Measurements from ENCODE around the gene CYFIP2.
A peak's percentile ranks its signal among the peaks of the same experiment; 100 is the strongest.

Gene CYFIP2

DNA sequence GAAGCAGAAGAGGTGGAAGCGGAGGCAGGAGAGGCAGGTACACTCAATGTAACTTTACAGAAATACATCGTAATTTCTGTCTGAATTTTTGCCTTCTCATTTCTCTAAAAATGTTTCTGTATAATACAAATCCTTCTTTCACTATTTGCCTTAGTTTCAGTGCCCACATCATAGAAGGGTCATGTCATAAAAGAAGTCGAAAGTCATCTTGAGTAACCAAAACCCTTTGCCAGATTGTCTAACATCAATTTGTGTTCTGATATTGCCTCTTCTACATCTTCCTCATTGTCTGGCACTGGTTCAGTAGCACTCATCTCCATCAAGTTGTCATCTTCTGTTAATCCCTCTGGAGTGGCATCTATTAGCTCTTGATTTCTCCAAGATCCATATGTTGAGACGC, 6.2 kb upstream of the CYFIP2 start:
- no peak for DNase-seq

DNA sequence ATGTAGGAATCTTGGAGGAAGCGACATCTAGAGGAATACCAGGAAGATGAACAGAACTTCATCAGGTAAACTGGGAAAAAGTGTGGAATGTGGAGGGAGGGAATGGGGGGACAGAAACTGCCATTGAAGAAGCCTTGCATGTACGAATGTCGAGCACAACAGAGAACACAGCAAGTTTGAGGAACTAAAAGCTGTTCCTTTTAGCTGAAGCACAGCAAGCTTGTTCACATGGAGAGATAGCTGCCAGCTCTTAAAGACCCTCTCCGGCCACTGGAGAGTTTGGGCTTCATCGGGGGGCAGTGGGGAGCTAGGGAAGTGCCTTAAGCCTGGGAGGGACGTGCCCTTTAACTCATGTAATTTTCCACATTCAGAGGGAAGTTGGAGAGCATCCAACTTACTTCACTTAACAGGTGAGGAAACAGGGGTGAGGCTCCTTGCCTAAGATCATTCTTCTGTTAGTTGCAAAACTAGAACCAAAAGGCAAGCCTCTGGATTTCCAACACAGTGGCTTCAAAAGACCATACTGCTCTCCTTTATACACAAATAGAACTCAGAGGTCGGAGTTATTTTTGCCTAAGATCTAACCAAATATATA, 2.3 kb upstream of the CYFIP2 start:
- no peak for DNase-seq

DNA sequence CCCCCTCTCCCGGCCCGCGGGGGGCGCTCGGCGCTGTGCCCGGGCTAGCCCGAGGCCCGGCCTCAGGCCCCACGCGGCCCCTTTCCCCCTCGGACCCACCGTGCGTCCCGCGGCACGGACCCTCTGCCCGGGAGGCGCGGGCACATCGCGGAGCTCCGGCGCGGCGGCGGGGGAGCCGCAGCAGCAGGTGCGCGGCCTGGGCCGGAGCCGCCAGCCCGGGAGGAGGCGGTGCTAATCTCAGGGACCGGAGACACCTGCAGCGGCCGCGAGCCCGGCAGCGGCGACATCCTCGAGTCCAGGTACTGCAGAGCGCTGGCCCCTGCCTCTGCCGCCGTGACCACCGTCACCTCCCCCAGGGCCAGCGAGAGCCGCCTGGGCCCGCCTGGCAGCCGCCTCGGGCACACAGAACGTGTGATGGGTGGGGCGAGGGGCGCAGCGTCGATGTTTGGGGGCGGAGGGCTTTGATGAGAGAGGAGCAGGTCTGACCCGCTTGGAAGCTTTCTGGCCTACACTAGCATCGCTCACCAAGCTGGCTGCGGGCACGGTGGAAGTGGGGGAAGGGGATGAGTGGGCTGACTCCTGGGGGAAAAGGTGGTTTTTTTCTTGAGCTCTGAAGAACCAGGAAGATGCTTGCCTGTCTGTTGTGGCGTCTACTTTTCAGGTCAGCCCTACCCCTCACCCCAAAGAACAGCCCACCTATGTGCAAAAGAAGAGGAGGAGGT, 524 bp downstream of the CYFIP2 start:
- DNase-seq: peak; percentile 82

DNA sequence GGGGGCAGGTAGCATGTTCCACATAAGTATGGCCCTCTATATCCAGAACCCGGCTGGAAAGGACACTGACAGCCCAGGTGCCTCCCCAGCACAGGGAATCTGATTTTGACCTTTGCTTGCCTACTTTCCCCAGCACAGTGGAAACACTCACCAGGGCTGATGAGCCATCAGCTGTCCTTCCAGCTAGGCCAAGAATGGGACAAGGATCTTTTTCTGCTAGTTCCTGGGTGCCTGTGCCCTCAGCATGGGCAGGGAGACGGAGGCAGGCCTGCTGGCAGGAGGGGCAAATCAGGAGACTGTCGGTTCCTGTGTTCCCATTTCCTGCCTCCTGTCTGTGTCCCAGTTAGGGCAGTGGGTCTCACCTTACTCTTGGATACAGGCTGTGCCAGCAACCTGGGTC, 1.1 kb downstream of the CYFIP2 start:
- no peak for DNase-seq

DNA sequence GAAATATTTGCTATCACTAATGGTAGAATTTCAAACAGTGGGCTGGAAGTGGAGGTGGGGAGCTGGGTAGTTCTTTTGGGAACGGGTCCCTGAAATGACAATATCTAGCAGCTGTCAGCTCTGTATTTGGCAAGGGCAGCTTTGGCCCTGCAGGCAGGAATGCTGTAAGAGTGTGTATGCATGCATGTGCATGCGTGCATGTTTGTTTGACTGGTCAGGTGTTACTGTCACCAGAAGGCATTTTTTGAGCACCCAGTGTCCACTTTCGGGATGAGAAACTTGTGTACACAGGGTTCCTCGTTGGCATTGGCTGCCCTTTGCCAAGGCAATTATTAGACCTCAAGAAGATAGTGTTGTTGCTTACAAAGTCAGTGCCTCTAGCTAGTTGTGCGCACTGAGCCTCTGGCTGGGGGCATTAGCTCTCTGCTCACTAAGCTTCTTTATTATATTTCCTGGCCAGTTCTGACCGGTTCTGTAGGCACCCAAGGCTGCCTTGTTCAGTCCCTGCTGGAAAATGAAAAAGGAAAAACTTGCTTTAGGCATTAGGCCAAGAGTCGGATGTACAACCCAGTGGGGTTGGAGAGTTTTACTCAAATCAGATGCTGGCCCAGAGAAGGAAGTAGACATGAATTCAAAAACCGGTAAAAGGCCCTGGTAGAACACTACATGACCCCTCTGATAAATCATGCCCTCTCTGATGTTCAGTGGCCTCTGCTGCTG, 2.0 kb downstream of the CYFIP2 start:
- DNase-seq: no peak

DNA sequence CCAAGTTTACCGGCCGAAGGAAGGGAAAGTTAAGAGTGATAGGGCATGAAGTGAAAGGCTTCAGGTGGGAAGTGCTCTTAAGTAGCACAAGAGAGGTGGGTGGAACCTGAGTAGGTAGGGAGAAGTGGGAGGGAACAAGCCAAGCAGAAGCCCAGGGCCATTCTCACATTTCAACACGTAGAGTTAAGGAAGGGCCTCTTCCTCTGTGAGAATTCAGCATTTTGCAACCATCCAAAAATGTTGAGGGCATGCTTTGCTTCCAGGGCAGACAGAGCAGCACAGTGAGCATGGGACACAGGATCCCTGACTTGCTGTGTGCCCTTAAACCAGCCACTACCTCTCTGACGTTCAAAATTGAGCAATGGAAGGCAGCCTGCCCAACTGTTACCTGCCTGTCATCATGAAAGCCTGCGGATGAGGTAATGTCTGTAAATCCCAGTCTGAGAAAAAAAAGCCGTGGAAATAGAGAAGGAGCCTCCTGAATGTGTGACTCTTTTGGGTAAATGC, 3.3 kb downstream of the CYFIP2 start:
- no peak for DNase-seq

DNA sequence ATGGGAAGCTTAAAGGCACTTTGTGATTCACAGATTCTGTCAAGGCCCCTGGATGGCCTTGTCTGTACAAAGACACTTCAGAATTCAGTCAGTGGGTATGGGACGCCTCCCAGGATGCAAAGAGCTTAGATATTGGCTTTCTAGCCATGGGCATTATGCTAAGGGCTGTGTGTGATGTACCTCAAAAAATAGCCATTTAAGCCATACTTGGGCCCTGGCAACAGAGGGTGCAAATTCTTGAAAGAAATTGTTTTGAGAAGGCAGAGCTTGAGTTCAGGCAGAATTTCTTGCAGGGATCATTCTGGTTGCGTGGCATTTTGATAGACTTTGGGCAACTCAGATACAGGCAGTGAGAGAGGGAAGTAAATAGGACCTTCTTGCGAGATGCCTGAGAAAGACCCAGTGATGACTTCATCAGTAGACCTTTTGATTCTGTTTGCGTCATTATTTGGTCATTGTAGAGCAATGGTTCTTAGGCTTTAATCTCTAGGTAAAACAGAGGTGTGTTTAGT, 3.9 kb downstream of the CYFIP2 start:
- no peak for DNase-seq

DNA sequence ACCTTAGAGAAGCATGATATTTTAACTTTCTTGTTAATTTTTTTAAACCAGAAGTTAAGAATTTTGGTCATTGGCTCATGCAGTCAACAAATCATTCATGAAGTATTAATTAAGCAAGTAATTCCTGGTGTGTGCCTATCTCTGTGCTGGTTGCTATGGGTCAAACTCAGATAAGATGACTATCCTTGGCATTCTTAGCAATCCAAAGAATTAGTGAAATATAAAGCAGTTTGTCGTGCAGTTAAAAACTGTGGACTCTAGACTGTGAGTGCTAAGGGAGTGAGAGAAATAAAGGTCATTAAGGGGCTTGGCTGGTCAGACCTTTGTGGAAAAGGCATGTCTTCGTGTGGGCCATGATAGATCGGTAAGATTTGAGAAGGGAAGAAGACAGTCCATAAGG, 4.8 kb downstream of the CYFIP2 start:
- DNase-seq: no peak

DNA sequence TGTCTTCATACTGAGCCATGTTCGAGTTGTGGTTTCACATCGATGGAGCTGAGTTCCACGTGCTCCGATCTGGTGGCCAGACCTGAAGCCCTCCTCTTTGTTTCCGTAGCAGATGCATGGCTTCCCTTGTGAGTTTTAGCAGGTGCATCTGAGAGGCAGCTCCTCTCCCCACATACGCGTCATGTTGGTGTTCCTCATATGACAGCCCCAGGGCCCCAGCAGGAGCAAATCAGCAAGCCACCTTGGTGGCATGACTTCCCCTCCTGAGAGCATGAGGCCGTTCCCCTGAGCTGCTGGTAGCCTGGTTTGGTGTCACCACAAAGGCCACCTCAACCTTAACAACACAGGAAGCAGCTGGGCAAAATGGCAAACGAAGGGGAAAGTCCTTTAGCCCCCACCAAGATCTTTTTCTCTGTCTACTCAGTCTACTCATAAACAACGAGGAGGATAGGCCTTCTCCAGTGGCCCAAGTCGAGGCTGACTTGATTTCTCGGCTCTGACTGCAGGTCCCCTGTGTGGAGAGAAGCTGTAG, 5.9 kb downstream of the CYFIP2 start:
- DNase-seq: peak; percentile 91

DNA sequence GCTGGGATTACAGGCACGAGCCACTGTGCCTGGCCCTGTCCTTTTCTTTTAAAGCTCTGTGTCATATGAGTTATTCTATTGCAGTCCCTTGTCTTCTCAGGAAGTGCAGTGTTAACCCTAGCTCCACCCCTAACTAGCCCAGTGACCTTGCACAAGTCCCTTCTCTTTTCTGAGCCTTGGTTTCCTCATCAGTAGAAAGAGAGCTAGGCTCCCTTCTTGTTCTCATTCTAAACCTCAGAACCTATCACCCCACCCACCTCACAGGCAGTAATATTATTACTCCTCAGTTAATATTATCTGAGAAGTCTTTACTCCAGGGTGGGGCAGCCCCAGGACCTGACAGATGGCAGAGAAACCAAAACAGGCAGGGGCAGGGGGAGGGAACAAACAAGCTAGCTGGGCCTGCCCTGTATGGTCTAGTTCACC, 7.2 kb downstream of the CYFIP2 start:
- peak; percentile 69 for DNase-seq

DNA sequence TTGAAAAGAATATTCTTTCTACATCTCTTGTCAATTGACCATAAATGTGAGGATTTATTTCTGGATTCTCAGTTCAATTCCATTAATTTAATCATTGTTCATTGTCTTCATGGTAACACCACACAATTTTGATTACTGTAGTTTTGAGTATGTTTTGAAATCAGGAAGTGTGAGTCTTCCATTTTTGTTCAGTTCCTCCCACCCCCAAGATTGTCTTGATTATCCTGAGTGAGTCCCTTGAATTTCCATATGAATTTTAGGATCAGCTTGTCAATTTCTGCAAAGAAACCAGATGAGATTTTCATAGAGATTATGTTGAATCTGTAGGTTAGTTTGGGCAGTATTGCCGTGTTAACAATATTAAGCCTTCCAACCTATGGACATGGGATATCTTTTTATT, 9.5 kb downstream of the CYFIP2 start:
- DNase-seq: no peak

DNA sequence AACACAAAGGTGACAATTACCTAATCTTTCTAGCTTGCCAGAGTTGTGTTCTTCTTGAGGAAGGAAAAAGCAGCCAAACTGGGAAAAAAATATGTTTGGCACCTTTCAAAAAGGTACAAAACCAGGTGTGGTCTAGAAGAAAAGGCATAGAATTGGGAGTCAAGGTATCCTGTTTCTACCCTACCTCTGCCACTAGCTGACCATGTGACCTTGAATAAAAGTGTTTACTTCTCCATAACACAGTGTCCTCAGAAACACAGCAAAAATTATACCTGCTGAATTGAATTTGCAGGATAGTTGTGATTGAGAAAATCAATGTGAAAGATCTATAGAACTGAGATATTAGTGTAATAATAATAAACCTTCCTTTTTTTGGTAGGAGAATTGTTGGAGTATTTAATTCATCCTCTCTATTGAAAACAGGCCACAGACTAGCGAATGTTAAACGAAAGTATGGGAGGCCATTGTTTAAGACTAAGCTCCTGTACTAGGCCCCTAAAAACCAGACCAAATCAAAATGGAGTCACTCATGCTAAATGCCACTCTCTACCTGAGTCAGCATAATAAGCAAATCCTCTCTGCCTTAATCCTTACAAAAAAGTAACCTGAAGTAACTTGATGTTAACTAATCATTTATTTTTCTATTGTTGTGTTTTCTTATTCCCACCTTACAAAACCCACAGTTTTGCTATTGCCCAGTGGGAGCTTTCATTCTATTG, 12.6 kb downstream of the CYFIP2 start:
- no peak for DNase-seq

DNA sequence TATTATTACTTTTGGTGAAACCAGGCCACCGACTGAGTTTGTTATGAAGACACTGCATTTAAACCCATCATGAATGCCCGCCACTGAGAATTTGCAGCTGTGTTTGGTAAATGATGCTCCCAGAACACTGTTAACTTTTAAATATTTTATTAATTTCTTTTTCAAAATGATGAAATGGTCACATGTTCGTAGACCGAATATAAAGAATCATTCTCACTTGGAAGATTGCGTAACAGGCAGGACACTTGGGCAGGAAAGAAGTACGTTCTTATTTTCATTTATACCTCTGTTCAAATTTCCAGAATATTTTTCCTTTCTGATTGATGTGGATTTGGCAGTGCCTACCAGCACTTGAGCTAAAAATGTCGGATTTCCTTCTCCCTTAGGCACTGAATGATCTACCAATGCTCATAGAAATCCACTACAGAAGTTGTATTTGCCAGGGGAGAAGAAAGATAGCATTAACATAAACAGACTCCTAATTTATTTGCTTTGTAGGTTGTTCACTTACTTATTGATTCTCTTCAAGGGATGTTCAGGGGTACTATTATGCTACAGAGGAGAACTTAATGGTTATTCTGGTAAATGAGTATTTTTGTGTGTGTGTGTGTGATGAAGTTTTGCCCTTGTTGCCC, 13.8 kb downstream of the CYFIP2 start:
- no peak for DNase-seq

DNA sequence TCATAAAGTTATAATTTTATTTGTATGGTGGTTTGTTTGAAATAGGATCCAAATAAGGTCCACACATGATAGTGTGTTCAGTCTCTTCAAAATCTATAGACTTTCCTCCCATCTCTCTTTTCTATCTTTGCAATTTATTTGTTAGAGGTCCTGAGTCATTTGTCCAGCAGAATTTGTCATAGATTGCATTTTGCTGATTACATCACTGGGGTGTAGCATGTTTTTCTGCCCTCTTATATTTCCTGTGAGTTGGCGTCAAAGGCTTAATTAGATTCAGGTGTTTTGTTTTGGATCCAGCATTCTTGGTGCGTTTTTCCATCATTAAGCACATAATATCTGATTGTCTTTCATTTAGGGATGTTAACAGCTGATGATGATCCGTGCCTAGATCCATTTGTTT, 15.0 kb downstream of the CYFIP2 start:
- no peak for DNase-seq

DNA sequence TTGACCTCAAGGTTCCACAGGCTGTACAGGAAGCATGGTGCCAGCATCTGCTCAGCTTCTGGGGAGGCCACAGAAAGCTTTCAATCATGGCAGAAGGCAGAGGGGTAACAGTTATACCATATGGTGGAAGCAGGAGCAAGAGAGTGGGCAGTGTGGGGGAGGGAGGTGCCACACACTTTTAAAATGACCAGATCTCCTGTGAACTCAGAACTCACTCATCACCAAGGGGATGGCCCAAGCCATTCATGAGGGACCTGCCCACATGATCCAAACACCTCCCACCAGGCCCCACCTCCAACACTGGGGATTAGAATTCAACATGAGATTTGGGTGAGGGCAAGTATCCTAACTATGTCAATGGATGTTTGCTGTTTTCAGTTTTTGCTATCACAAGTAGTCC, 16.2 kb downstream of the CYFIP2 start:
- no peak for DNase-seq

DNA sequence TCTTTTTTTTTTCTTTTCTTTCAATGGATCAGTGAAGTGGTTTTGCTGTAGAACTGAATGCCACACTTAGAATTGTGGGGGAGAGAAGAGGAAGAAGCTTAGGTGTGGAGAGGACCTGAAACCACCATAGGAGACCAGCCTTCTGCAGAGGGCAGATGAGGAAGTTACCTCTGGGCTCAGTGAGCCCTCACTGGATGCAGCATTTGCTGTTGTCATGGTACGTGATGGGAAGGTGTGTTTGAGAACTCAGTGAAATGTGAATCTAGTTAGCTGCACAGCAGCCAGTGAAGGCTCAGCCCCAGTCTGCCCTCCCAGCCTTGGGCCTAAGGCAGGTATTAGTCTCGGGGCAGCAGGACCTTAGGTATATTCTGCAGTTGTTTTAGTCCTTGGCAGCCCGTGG, 17.5 kb downstream of the CYFIP2 start:
- no peak for DNase-seq

DNA sequence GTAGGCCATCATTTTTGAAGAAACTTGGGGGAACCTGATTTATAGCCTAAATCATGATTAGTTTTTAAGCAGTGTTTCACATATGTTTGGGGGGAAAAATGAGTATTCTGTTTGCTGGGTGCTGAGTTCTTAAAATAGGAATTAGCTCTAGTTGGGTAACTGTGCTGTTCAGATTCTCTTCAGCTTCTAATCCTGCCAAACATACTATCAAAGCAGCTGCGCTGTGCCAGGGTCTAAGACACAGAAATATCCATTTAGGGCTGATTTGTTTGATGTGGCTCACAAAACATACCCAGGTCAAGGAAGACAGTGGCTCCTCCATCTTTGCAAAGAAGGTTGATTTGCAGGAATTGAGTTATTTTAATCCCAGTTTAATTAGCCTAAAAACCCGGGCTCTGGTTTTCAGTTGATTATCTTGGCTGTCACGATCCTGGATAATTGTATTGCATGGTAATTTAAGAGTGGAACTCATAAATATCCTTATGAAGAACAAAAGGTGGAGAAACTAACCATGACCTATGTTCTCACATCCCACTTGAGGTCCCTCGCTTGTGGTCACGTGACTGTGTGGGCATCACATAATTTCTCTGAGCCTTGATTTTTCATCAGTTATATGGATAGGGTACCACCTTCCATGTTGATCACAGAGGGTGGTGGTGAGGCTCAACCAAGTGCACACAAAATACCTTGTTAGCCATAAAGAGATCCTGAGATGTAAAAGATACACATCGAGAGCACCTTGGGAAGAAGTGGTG, 18.7 kb downstream of the CYFIP2 start:
- DNase-seq: no peak

DNA sequence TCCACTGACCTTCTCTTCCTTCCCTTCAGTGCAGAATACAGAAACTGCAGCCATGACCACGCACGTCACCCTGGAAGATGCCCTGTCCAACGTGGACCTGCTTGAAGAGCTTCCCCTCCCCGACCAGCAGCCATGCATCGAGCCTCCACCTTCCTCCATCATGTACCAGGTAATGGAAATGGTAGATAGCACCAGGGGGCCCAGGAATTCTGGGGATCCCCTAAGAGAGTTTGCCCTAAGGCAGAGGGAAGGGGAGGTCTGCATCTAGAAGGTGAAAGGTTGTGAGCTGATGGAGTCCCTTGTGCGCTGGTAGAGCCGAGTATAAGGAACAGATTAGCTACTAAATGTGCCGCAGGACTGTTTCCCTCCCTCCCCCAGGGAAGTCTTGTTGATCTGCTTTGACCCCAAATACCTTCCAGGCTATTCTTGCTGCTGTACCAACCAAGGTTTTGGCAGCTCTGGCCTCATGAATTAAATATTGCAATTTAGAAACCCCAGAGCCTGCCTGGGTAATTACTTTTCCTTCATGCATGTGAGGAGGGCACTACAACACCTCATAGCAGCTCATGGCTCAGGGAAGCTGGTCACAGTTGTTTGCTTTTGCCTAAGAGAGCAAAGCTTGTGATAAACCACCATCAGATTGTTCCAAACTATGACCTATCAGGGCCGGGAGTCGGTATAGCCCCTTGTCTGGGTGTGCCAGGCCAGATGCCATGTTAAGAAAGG, 19.6 kb downstream of the CYFIP2 start:
- no peak for DNase-seq

DNA sequence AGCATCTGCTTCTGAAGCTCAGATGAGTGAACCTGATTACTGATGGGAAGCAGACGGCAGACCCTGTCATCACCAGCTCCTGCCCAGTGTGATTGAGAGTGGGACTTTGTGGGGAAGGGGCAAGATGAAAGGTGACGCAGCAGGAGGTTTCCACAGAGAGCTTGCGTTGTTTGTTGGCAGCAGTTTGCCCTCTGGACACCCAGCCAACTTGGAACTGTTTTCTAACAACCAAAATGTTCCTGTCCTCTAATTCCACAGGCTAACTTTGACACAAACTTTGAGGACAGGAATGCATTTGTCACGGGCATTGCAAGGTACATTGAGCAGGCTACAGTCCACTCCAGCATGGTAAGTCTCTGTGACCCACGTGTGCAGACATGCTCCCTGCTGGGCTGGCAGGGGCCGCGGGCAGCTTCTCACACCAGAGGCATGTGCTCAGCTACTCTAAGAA, 20.9 kb downstream of the CYFIP2 start:
- no peak for DNase-seq

DNA sequence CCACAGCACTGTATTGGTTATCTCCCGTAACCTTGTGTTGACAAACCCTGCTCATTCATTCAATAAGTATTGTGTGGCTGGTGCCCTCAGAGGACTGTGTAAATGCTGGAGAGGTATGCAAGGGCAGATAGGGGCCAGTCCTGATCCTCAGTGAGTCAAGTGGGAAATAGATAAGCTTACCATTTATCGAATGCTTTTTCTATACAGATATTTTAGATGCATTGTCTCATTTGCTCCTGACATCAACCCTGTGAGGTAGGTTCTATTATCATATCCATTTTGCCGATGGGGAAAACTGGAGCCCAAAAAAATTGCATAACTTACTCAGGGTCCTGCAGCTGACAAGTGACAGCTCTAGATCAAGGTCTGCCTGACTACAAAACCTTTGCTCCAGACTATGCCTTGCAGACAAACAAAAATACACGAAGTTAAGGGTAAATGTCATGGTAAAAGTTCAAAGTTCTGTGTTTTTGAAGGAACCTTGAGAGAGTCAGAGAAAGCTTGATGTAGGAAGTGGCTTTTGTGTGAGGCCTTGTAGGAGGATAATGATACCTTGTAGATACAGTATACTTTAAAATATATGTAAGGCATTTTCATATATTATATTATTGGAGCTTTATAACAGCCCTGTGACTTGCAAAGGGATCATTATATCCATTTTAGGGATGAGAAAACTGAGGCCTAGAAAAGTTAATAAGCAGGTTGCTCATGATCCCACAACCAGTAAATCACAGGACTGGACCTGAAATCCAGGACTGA, 22.7 kb downstream of the CYFIP2 start:
- no peak for DNase-seq

Data from activated effector memory CD4-positive, alpha-beta T cell treated with anti-CD3 and anti-CD28 coated beads, Interleukin-2, amount 50 U/mL, for 16 hours (primary cell).